Neural cell (in vitro differentiated cells): Measurements from ENCODE around the gene MACF1. TPM values are rescaled to one million over a fixed set of nuclear protein-coding genes. Genes with fewer than 3 reads are reported as not detected.

Experiments used
- H2AFZ ChIP-seq: fragments of 200-600, 300-800 bp; sonication (generic), shearing (Covaris generic); 2 replicates; pipeline ENCODE4 v1.6.0; 2014; ENCODE audit warnings: low read depth, mild to moderate bottlenecking, antibody characterized with exemption, low read length, moderate library complexity
- H3F3A ChIP-seq: fragments of 200-600 bp; shearing (Covaris generic); 2 replicates; pipeline ENCODE4 v1.6.1; 2016; ENCODE audit warnings: mild to moderate bottlenecking, moderate library complexity, mixed read lengths, antibody characterized with exemption, low read length; ENCODE audit not compliant: insufficient read depth, poor library complexity, severe bottlenecking
- H3K27ac ChIP-seq: fragments of 200-600, 300-800 bp; sonication (generic), shearing (Covaris generic); 2 replicates; pipeline ENCODE4 v1.5.1; 2014; ENCODE audit warnings: mild to moderate bottlenecking, low read length, moderate library complexity
- H3K27me3 ChIP-seq: fragments of 300-800, 200-600 bp; sonication (generic), shearing (Covaris generic); 2 replicates; pipeline ENCODE4 v1.6.0; 2014; ENCODE audit warnings: mild to moderate bottlenecking, low read depth, low read length, moderate library complexity; ENCODE audit not compliant: insufficient read depth
- H3K36me3 ChIP-seq: fragments of 300-800, 200-600 bp; sonication (generic), shearing (Covaris generic); 2 replicates; pipeline ENCODE4 v1.5.1; 2014; ENCODE audit warnings: mild to moderate bottlenecking, antibody characterized with exemption, low read length, moderate library complexity; ENCODE audit not compliant: insufficient read depth
- H3K4me2 ChIP-seq: fragments of 300-800, 200-600 bp; sonication (generic), shearing (Covaris generic); 2 replicates; pipeline ENCODE4 v1.6.0; 2014; ENCODE audit warnings: mild to moderate bottlenecking, low read length
- H3K4me3 ChIP-seq: fragments of 300-800, 200-600 bp; sonication (generic), shearing (Covaris generic); 2 replicates; pipeline ENCODE4 v1.5.1; 2014; ENCODE audit warnings: mild to moderate bottlenecking, low read length, moderate library complexity
- H3K79me2 ChIP-seq: fragments of 200-600 bp; shearing (Covaris generic); replicated peaks from 2 replicates; pipeline ENCODE4 v1.6.0; 2014; ENCODE audit warnings: mild to moderate bottlenecking, low read length, moderate library complexity; ENCODE audit not compliant: insufficient read depth
- H3K9ac ChIP-seq: fragments of 300-800, 200-600 bp; sonication (generic), shearing (Covaris generic); 2 replicates; pipeline ENCODE4 v1.6.1; 2016; ENCODE audit warnings: mild to moderate bottlenecking, low read length, mixed read lengths
- H3K9me2 ChIP-seq: fragments of 200-600 bp; shearing (Covaris generic); 2 replicates; pipeline ENCODE4 v1.6.1; 2016; ENCODE audit warnings: mild to moderate bottlenecking, low read length, mixed read lengths; ENCODE audit not compliant: insufficient read depth
- H3K9me3 ChIP-seq: fragments of 200-600, 300-800 bp; sonication (generic), shearing (Covaris generic); 2 replicates; pipeline ENCODE4 v1.6.1; 2016; ENCODE audit warnings: mild to moderate bottlenecking, mixed run types, low read length, moderate library complexity, mixed read lengths
- H4K20me1 ChIP-seq: fragments of 200-600 bp; shearing (Covaris generic); 2 replicates; pipeline ENCODE4 v1.6.1; 2016; ENCODE audit warnings: mild to moderate bottlenecking, mixed run types; ENCODE audit not compliant: insufficient read depth
- CTCF ChIP-seq: fragments of 450-650 bp; IDR thresholded peaks from 2 replicates; pipeline ENCODE4 v1.5.1; 2014; ENCODE audit warnings: antibody characterized with exemption, mild to moderate bottlenecking, moderate library complexity; ENCODE audit not compliant: poor library complexity, severe bottlenecking
- EP300 ChIP-seq: fragments of 450-650 bp; conservative IDR thresholded peaks from 2 replicates; pipeline ENCODE4 v1.6.1; 2014; ENCODE audit warnings: antibody characterized with exemption, mild to moderate bottlenecking, moderate library complexity; ENCODE audit not compliant: poor library complexity, severe bottlenecking
- EZH2 ChIP-seq: fragments of 200-600, 300-800 bp; shearing (Covaris generic), sonication (generic); IDR thresholded peaks from 2 replicates; pipeline ENCODE4 v1.6.1; 2014; ENCODE audit warnings: antibody characterized with exemption, low read length, borderline replicate concordance, mild to moderate bottlenecking; ENCODE audit not compliant: insufficient read depth, poor library complexity, severe bottlenecking
- MXI1 ChIP-seq: fragments of 450-650 bp; conservative IDR thresholded peaks from 2 replicates; pipeline ENCODE4 v1.6.1; 2014; ENCODE audit warnings: antibody characterized with exemption, mild to moderate bottlenecking; ENCODE audit not compliant: poor library complexity, severe bottlenecking
- POLR2AphosphoS5 ChIP-seq: IDR thresholded peaks from 2 replicates; pipeline ENCODE4 v1.6.1; 2012
- RAD21 ChIP-seq: fragments of 450-650 bp; conservative IDR thresholded peaks from 2 replicates; pipeline ENCODE4 v1.6.1; 2014; ENCODE audit warnings: antibody characterized with exemption, mild to moderate bottlenecking, moderate library complexity
- REST ChIP-seq: IDR thresholded peaks from 2 replicates; pipeline ENCODE4 v1.6.1; 2012; ENCODE audit warnings: borderline replicate concordance
- SMC3 ChIP-seq: fragments of 450-650 bp; conservative IDR thresholded peaks from 2 replicates; pipeline ENCODE4 v1.6.1; 2014; ENCODE audit warnings: antibody characterized with exemption, mild to moderate bottlenecking, moderate library complexity; ENCODE audit not compliant: poor library complexity
- TAF1 ChIP-seq: IDR thresholded peaks from 2 replicates; pipeline ENCODE4 v1.6.1; 2012; ENCODE audit warnings: low read depth
- polyA plus RNA-seq: library from polyadenylated mRNA; depleted of rRNA; stranded (reverse); fragments of >200 nt; gene quantifications from 2 replicates; pipeline ENCODE4 v1.2.3, GENCODE V29; 2014

MACF1 gene
- polyA plus RNA-seq, 1 donor from 2014 or later = 176 TPM

GRCh38 chr1:39369565-39369964 lies 165.1 kb downstream of the MACF1 start:
- TF ChIP-seq EP300 (no peak), REST (no peak), SMC3 (no peak), POLR2AphosphoS5 (no peak), RAD21 (no peak), MXI1 (no peak), TAF1 (no peak), CTCF (no peak), EZH2 (no peak)
- Histone ChIP-seq H3K27ac (no peak overlapping the region), H3K9ac (no peak overlapping the region), H3K4me3 (no peak overlapping the region), H3K27me3 (no peaks in the 10 kb centered on the region), H3K79me2 (no peaks in the 10 kb centered on the region), H3K9me3 (no peaks in the 10 kb centered on the region), H3K4me2 (no peak overlapping the region), H2AFZ (no peak overlapping the region), H4K20me1 (no peaks in the 10 kb centered on the region), H3K36me3 (peaks cover 7% of the 10 kb centered on the region), H3K9me2 (no peaks in the 10 kb centered on the region), H3F3A (no peaks in the 10 kb centered on the region)

- Histone ChIP-seq H4K20me1 (no peaks in the 10 kb centered on the region), H3K9me2 (no peaks in the 10 kb centered on the region), H3K79me2 (no peaks in the 10 kb centered on the region), H3K27me3 (no peaks in the 10 kb centered on the region), H3K4me3 (no peak overlapping the region), H3K9ac (no peak overlapping the region), H2AFZ (no peak overlapping the region), H3K27ac (no peak overlapping the region), H3F3A (no peaks in the 10 kb centered on the region), H3K36me3 (peaks cover 7% of the 10 kb centered on the region), H3K4me2 (no peak overlapping the region), H3K9me3 (no peaks in the 10 kb centered on the region)
- no peak for TF ChIP-seq TAF1
- TF ChIP-seq RAD21 = no peak
- TF ChIP-seq CTCF = no peak
- TF ChIP-seq REST = no peak
- no peak for TF ChIP-seq EZH2
- no peak for TF ChIP-seq POLR2AphosphoS5
- TF ChIP-seq SMC3 = no peak
- no peak for TF ChIP-seq MXI1
Measured at GRCh38 chr1:39370602-39371001, 166.1 kb downstream of the MACF1 start.
